ENCODE results near the gene UBE2E3. TPM values are rescaled to one million over a fixed set of nuclear protein-coding genes. Genes with fewer than 3 reads are reported as not detected.
"Not testable (repeated sequence)": the region's sequence is repeated elsewhere in the genome, so short reads cannot be mapped to it uniquely, and the experiment has no call there.

Gene UBE2E3
- total RNA-seq, 2 donors from 2014 or later, result 35.5 to 36.2 TPM

GRCh38 chr2:180999274-180999964 is 19.0 kb downstream of the UBE2E3 start:
- H3K36me3 Mint-ChIP-seq, result peaks cover 0 to 7% of the 10 kb centered on the region in 2 donors
- ATAC-seq, result no peak
- no peak for DNase-seq (ENCODE audit: low spot score in 2 of 2)
- no peak overlapping the region for H3K27ac Mint-ChIP-seq
- no peaks in the 10 kb centered on the region for H3K9me3 Mint-ChIP-seq

- no peaks in the 10 kb centered on the region for H3K9me3 Mint-ChIP-seq
- DNase-seq (ENCODE audit: low spot score in 2 of 2), result no peak
- H3K27ac Mint-ChIP-seq, result no peak overlapping the region
- ATAC-seq, result no peak
- no peaks in the 10 kb centered on the region for H3K36me3 Mint-ChIP-seq
These were observed 24.4 kb downstream of the UBE2E3 start for GRCh38 chr2:181004647-181005325.

- ATAC-seq (no peak), DNase-seq (ENCODE audit: low spot score in 2 of 2) (no peak)
- H3K36me3 Mint-ChIP-seq, result no peaks in the 10 kb centered on the region
- H3K27ac Mint-ChIP-seq, result no peak overlapping the region
- no peaks in the 10 kb centered on the region for H3K9me3 Mint-ChIP-seq
These were observed 24.9 kb downstream of the UBE2E3 start for GRCh38 chr2:181005326-181005655.

- H3K9me3 Mint-ChIP-seq, result no peaks in the 10 kb centered on the region
- ATAC-seq, result no peak
These were observed 25.4 kb downstream of the UBE2E3 start for GRCh38 chr2:181005809-181006208.

GRCh38 chr2:181007086-181007837 is 26.9 kb downstream of the UBE2E3 start:
- Mint-ChIP-seq H3K36me3 (no peaks in the 10 kb centered on the region), H3K27ac (no peak overlapping the region), H3K9me3 (no peaks in the 10 kb centered on the region)
- ATAC-seq (no peak), DNase-seq (ENCODE audit: low spot score in 2 of 2) (no peak)

More at GRCh38 chr2:181005809-181006208, 25.4 kb downstream of the UBE2E3 start:
- Mint-ChIP-seq H3K36me3 (no peaks in the 10 kb centered on the region), H3K27ac (no peak overlapping the region)
- no peak for DNase-seq (ENCODE audit: low spot score in 2 of 2)

GRCh38 chr2:181008407-181008806 is 28.0 kb downstream of the UBE2E3 start:
- H3K9me3 Mint-ChIP-seq, result no peaks in the 10 kb centered on the region
- H3K27ac Mint-ChIP-seq, result no peak overlapping the region

GRCh38 chr2:181021199-181021789 is 40.9 kb downstream of the UBE2E3 start:
- no peak overlapping the region for H3K27ac Mint-ChIP-seq
- H3K36me3 Mint-ChIP-seq, result no peaks in the 10 kb centered on the region
- DNase-seq (ENCODE audit: low spot score in 2 of 2) (no peak), ATAC-seq (no peak)
- H3K9me3 Mint-ChIP-seq, result no peaks in the 10 kb centered on the region

More at GRCh38 chr2:181008407-181008806, 28.0 kb downstream of the UBE2E3 start:
- no peak for DNase-seq (ENCODE audit: low spot score in 2 of 2)
- no peak for ATAC-seq
- no peaks in the 10 kb centered on the region for H3K36me3 Mint-ChIP-seq

- H3K9me3 Mint-ChIP-seq, result no peaks in the 10 kb centered on the region
- no peaks in the 10 kb centered on the region for H3K36me3 Mint-ChIP-seq
- ATAC-seq, result no peak
- DNase-seq (ENCODE audit: low spot score in 2 of 2), result no peak
- H3K27ac Mint-ChIP-seq, result no peak overlapping the region
These were observed 42.2 kb downstream of the UBE2E3 start for GRCh38 chr2:181022652-181023051.

GRCh38 chr2:181025004-181025403 is 44.6 kb downstream of the UBE2E3 start:
- Mint-ChIP-seq H3K36me3 (no peaks in the 10 kb centered on the region), H3K9me3 (no peaks in the 10 kb centered on the region)

GRCh38 chr2:181036445-181036844 is 56.0 kb downstream of the UBE2E3 start:
- Mint-ChIP-seq H3K27ac (peak overlapping the region in 1 of 2 donors; percentile 73), H3K9me3 (no peaks in the 10 kb centered on the region), H3K36me3 (peaks cover 0 to 6% of the 10 kb centered on the region in 2 donors)
- ATAC-seq (no peak), DNase-seq (ENCODE audit: low spot score in 2 of 2) (no peak)

More at GRCh38 chr2:181025004-181025403, 44.6 kb downstream of the UBE2E3 start:
- ATAC-seq (no peak), DNase-seq (ENCODE audit: low spot score in 2 of 2) (no peak)
- H3K27ac Mint-ChIP-seq, result no peak overlapping the region

GRCh38 chr2:181036848-181037603 is 56.6 kb downstream of the UBE2E3 start:
- peak; percentile 52 to 79 for ATAC-seq
- peak overlapping the region in 1 of 2 donors; percentile 73 for H3K27ac Mint-ChIP-seq
- DNase-seq (ENCODE audit: low spot score in 2 of 2), result no peak
- no peaks in the 10 kb centered on the region for H3K9me3 Mint-ChIP-seq
- H3K36me3 Mint-ChIP-seq, result peaks cover 0 to 6% of the 10 kb centered on the region in 2 donors

- H3K36me3 Mint-ChIP-seq, result peaks cover 0 to 2% of the 10 kb centered on the region in 2 donors
- no peak overlapping the region for H3K27ac Mint-ChIP-seq
- DNase-seq (ENCODE audit: low spot score in 2 of 2), result no peak
- peak; percentile 66 to 70 for ATAC-seq
- H3K9me3 Mint-ChIP-seq, result no peaks in the 10 kb centered on the region
These were observed 57.5 kb downstream of the UBE2E3 start for GRCh38 chr2:181037922-181038321.

GRCh38 chr2:181038796-181039195 is 58.4 kb downstream of the UBE2E3 start:
- ATAC-seq, result no peak
- DNase-seq (ENCODE audit: low spot score in 2 of 2), result no peak
- H3K27ac Mint-ChIP-seq, result no peak overlapping the region
- no peaks in the 10 kb centered on the region for H3K9me3 Mint-ChIP-seq
- H3K36me3 Mint-ChIP-seq, result no peaks in the 10 kb centered on the region

- H3K36me3 Mint-ChIP-seq; DNase-seq (ENCODE audit: low spot score in 2 of 2); ATAC-seq; H3K9me3 Mint-ChIP-seq; H3K27ac Mint-ChIP-seq: not testable (repeated sequence)
These were observed 60.4 kb downstream of the UBE2E3 start for GRCh38 chr2:181040839-181041238.

GRCh38 chr2:181041661-181042060 is 61.3 kb downstream of the UBE2E3 start:
- no peaks in the 10 kb centered on the region for H3K9me3 Mint-ChIP-seq

GRCh38 chr2:181042706-181043105 is 62.3 kb downstream of the UBE2E3 start:
- Mint-ChIP-seq H3K36me3 (no peaks in the 10 kb centered on the region), H3K9me3 (no peaks in the 10 kb centered on the region), H3K27ac (no peak overlapping the region)
- DNase-seq (ENCODE audit: low spot score in 2 of 2) (no peak), ATAC-seq (no peak)

More at GRCh38 chr2:181041661-181042060, 61.3 kb downstream of the UBE2E3 start:
- Mint-ChIP-seq H3K36me3 (no peaks in the 10 kb centered on the region), H3K27ac (no peak overlapping the region)
- DNase-seq (ENCODE audit: low spot score in 2 of 2), result peak in 1 of 2 donors; percentile 14
- peak; percentile 61 to 76 for ATAC-seq

All from activated naive CD4-positive, alpha-beta T cell treated with anti-CD3 and anti-CD28 coated beads, Interleukin-2, amount 50 U/mL, for 72 hours (primary cell).